Measurements from ENCODE around the gene TSC1.

The TSC1 gene

DNA sequence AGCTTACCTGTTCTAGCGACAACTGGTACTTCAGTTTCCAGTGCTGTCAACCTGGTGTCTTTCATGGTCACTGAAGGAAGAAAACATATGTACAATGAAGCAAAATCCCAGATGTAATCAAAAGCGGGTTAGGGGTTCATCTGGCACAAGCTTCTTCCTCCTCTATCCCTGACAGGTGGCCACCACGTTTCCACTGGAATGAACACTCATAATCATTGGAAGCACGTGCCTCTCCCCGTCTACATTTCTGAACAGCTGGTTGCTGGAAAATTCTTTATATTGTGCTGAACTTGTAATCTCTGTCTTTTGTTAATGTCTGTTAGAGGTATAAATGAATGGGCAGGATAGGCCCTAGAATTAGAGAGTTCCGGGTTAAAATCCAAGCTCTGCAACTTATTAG lies 9.4 kb downstream of the TSC1 start:
- Mint-ChIP-seq H3K4me1 (no peaks in the 10 kb centered on the region), H3K27me3 (no peaks in the 10 kb centered on the region), H3K9me3 (no peaks in the 10 kb centered on the region), H3K36me3 (ENCODE audit: low read depth) (peaks cover 17% of the 10 kb centered on the region), H3K4me3 (no peak overlapping the region), H3K27ac (no peak overlapping the region)
- DNase-seq (no peak), ATAC-seq (no peak)

GRCh38 chr9:132931178-132931735 lies 13.2 kb downstream of the TSC1 start:
- H3K9me3 Mint-ChIP-seq: no peaks in the 10 kb centered on the region
- ATAC-seq: no peak
- no peaks in the 10 kb centered on the region for H3K4me1 Mint-ChIP-seq
- H3K27me3 Mint-ChIP-seq: no peaks in the 10 kb centered on the region
- H3K36me3 Mint-ChIP-seq (ENCODE audit: low read depth): peaks cover 26% of the 10 kb centered on the region
- DNase-seq: no peak
- H3K4me3 Mint-ChIP-seq: no peak overlapping the region
- H3K27ac Mint-ChIP-seq: no peak overlapping the region

DNA sequence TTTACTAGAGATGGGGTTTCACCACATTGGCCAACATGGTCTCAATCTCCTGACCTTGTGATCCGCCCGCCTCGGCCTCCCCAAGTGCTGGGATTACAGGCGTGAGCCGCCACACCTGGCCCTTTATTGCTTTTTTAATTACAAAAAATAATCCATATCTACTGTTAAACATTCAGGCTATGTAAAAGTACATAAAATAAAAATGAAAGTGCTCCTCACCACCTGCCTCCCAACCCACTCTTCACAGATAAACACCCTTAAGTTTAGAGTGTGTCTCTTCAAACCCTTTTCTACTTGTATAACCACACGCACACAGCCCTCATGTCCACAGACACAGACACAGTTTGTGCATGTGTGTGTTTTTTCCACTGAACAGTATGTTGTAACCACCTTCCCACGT lies 16.7 kb downstream of the TSC1 start:
- Mint-ChIP-seq H3K27me3 (no peaks in the 10 kb centered on the region), H3K4me1 (no peaks in the 10 kb centered on the region), H3K27ac (no peak overlapping the region), H3K36me3 (ENCODE audit: low read depth) (peaks cover 33% of the 10 kb centered on the region), H3K4me3 (no peak overlapping the region), H3K9me3 (no peaks in the 10 kb centered on the region)
- ATAC-seq: no peak
- DNase-seq: no peak

- Mint-ChIP-seq H3K27me3 (no peaks in the 10 kb centered on the region), H3K4me1 (no peaks in the 10 kb centered on the region), H3K27ac (no peak overlapping the region), H3K9me3 (no peaks in the 10 kb centered on the region), H3K4me3 (no peak overlapping the region), H3K36me3 (ENCODE audit: low read depth) (peaks cover 38% of the 10 kb centered on the region)
- no peak for DNase-seq
- no peak for ATAC-seq
Measured at GRCh38 chr9:132923346-132923902, 21.0 kb downstream of the TSC1 start.

DNA sequence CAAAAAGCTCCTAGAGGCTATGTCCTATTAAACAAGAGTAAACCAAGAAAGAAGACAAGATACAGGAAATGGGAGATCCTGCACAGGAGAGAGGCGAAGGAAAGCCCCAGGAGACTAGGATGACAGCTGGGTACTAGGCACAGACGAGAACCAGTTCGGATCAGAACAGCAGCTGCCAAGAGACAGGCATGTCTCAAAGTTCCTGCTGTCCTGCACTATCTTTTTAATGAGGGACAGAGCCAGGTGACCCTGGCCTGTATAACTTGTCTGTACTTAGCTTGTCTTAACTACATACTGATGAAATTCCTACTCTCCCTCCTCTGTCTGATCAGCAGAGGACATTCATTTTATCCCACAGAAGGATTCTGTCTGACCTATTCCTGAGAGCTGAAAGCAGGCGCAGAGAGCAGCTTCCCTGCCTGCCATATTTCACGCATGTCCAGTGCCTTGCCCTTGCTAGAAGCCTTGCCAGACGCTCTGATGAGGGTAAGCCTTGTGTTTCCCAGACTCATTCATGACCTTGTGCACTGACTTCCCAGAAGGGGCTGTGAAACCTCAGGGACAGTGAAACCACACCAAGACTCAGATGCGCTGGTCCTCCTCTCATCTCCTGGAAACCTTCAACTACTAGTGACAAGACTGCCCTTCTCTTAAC lies 24.7 kb downstream of the TSC1 start:
- DNase-seq (no peak), ATAC-seq (no peak)
- no peak overlapping the region for H3K4me3 Mint-ChIP-seq
- no peaks in the 10 kb centered on the region for H3K9me3 Mint-ChIP-seq
- no peaks in the 10 kb centered on the region for H3K4me1 Mint-ChIP-seq
- H3K36me3 Mint-ChIP-seq (ENCODE audit: low read depth): peaks cover 40% of the 10 kb centered on the region
- no peaks in the 10 kb centered on the region for H3K27me3 Mint-ChIP-seq
- H3K27ac Mint-ChIP-seq: no peak overlapping the region

DNA sequence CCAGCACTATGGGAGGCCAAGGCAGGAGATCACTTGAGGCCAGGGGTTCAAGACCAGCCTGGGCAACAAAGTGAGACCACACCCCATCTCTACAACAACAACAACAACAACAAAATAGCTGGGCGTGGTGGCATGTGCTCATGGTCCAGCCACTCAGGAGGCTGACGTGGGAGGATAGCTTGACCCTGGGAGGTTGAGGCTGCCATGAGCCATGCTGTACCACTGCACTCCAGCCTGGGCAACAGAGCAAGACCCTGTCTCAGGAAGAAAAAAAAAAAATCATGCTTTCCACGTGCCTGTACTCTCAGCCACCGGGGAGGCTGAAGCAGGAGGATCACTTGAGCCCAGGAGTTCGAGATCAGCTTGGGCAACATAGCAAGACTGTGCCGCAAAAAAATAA lies 29.5 kb downstream of the TSC1 start:
- no peak overlapping the region for H3K4me3 Mint-ChIP-seq

GRCh38 chr9:132912131-132912530 lies 32.3 kb downstream of the TSC1 start:
- DNase-seq: no peak
- no peak overlapping the region for H3K27ac Mint-ChIP-seq
- H3K4me1 Mint-ChIP-seq: peaks cover 9% of the 10 kb centered on the region
- H3K36me3 Mint-ChIP-seq (ENCODE audit: low read depth): peaks cover 25% of the 10 kb centered on the region
- no peaks in the 10 kb centered on the region for H3K9me3 Mint-ChIP-seq
- H3K27me3 Mint-ChIP-seq: no peaks in the 10 kb centered on the region
- no peak for ATAC-seq
- no peak overlapping the region for H3K4me3 Mint-ChIP-seq

More for the DNA sequence above, 29.5 kb downstream of the TSC1 start:
- Mint-ChIP-seq H3K9me3 (no peaks in the 10 kb centered on the region), H3K4me1 (no peaks in the 10 kb centered on the region), H3K27ac (no peak overlapping the region), H3K27me3 (no peaks in the 10 kb centered on the region), H3K36me3 (ENCODE audit: low read depth) (peaks cover 37% of the 10 kb centered on the region)
- ATAC-seq: no peak
- DNase-seq: no peak

GRCh38 chr9:132910376-132910775 lies 34.0 kb downstream of the TSC1 start:
- no peak overlapping the region for H3K27ac Mint-ChIP-seq
- DNase-seq (no peak), ATAC-seq (no peak)
- H3K27me3 Mint-ChIP-seq: no peaks in the 10 kb centered on the region
- H3K4me1 Mint-ChIP-seq: peaks cover 9% of the 10 kb centered on the region
- H3K4me3 Mint-ChIP-seq: no peak overlapping the region
- H3K36me3 Mint-ChIP-seq (ENCODE audit: low read depth): peaks cover 24% of the 10 kb centered on the region
- H3K9me3 Mint-ChIP-seq: no peaks in the 10 kb centered on the region

- peaks cover 27% of the 10 kb centered on the region for H3K36me3 Mint-ChIP-seq (ENCODE audit: low read depth)
- peaks cover 9% of the 10 kb centered on the region for H3K4me1 Mint-ChIP-seq
Measured at GRCh38 chr9:132909311-132909710, 35.1 kb downstream of the TSC1 start.

DNA sequence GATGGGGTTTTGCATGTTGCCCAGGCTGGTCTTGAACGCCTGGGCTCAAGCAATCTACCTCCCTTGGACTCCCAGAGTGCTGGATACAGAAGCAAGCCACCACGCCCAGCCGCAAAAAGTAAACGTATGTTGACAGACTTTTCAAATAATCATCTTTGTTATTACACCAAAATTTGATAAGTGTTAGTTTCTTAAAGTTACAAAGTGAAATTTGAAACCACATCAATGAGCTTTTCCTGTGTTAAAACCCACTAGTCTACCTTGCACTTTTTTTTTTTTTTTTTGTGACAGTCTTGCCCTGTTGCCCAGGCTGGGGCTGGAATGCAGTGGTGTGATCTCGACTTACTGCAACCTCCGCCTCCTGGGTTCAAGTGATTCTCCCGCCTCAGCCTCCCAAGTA lies 35.8 kb downstream of the TSC1 start:
- H3K36me3 Mint-ChIP-seq (ENCODE audit: low read depth): peaks cover 27% of the 10 kb centered on the region
- H3K9me3 Mint-ChIP-seq: no peaks in the 10 kb centered on the region
- peaks cover 9% of the 10 kb centered on the region for H3K4me1 Mint-ChIP-seq
- no peak for DNase-seq
- no peak overlapping the region for H3K27ac Mint-ChIP-seq
- H3K4me3 Mint-ChIP-seq: no peak overlapping the region
- ATAC-seq: no peak
- H3K27me3 Mint-ChIP-seq: no peaks in the 10 kb centered on the region

More at GRCh38 chr9:132909311-132909710, 35.1 kb downstream of the TSC1 start:
- H3K9me3 Mint-ChIP-seq: no peaks in the 10 kb centered on the region
- no peak for ATAC-seq
- H3K27me3 Mint-ChIP-seq: no peaks in the 10 kb centered on the region
- no peak overlapping the region for H3K4me3 Mint-ChIP-seq
- H3K27ac Mint-ChIP-seq: no peak overlapping the region
- DNase-seq: no peak

- ATAC-seq: no peak
- H3K4me3 Mint-ChIP-seq: no peak overlapping the region
- peaks cover 16% of the 10 kb centered on the region for H3K36me3 Mint-ChIP-seq (ENCODE audit: low read depth)
- DNase-seq: no peak
- no peak overlapping the region for H3K27ac Mint-ChIP-seq
- peaks cover 21% of the 10 kb centered on the region for H3K4me1 Mint-ChIP-seq
- no peaks in the 10 kb centered on the region for H3K9me3 Mint-ChIP-seq
- no peaks in the 10 kb centered on the region for H3K27me3 Mint-ChIP-seq
Measured at GRCh38 chr9:132905726-132906125, 38.7 kb downstream of the TSC1 start.

GRCh38 chr9:132903574-132904492 lies 40.6 kb downstream of the TSC1 start:
- Mint-ChIP-seq H3K4me1 (peaks cover 17% of the 10 kb centered on the region), H3K9me3 (no peaks in the 10 kb centered on the region), H3K27ac (no peak overlapping the region), H3K4me3 (no peak overlapping the region), H3K27me3 (no peaks in the 10 kb centered on the region), H3K36me3 (ENCODE audit: low read depth) (peaks cover 10% of the 10 kb centered on the region)
- DNase-seq (no peak), ATAC-seq (no peak)

DNA sequence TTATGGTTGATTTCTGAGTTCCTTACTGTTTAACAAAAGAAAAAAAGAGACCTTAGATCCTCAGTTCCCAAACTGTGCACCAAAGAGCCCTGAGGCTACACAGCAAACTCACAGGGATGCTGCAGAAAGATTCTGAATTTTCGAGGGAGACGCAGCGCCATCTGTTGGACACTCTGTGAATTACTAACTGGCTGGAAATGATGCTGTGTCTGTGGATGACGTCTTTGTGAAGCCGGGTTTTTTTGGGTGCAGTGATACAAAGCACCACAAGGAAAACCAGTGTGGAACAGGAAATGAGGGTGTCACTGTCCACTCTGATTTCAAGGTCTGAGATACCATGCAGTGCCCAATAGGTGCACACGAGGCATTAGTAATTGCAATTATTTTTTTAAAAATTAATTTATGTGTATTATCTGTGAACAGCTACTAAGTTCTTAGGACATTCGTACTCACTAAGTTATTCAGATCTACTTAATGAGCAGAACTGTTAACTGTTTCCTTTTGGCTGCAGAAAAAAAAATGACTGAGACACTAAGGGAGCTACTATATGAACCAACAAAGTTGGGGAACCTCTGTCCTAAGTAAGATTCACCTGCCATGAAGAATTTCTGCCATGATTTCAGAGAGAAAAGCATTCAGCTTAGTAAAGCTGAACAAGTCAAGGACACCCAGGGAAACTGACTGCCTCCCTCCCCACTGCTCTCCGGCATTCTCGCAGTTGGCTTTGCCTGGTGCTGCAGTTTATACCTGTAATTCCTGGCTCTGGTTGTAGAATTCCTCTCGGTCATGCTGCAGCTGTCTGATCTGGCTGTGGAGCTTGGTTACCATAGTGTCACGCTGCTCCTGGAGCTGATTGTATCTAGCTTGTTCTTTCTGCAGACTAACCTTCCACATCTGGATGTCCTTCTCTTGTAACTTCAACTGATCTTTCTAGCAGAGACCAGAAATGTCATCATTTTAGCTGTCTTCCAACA lies 42.3 kb downstream of the TSC1 start:
- Mint-ChIP-seq H3K36me3 (ENCODE audit: low read depth) (peaks cover 11% of the 10 kb centered on the region), H3K9me3 (no peaks in the 10 kb centered on the region), H3K27me3 (no peaks in the 10 kb centered on the region), H3K27ac (no peak overlapping the region), H3K4me1 (peaks cover 12% of the 10 kb centered on the region), H3K4me3 (no peak overlapping the region)
- DNase-seq (peak; percentile 80), ATAC-seq (peak; percentile 90)

- DNase-seq (no peak), ATAC-seq (no peak)
- Mint-ChIP-seq H3K27me3 (no peaks in the 10 kb centered on the region), H3K9me3 (no peaks in the 10 kb centered on the region), H3K4me1 (peaks cover 12% of the 10 kb centered on the region), H3K27ac (no peak overlapping the region), H3K36me3 (ENCODE audit: low read depth) (peaks cover 13% of the 10 kb centered on the region), H3K4me3 (no peak overlapping the region)
Measured at GRCh38 chr9:132898051-132898450, 46.4 kb downstream of the TSC1 start.

Measured in activated naive CD8-positive, alpha-beta T cell treated with anti-CD3 and anti-CD28 coated beads, Interleukin-2, amount 50 U/mL, for 24 hours (primary cell).